Measurements from ENCODE around the gene ANKS1B. TPM values are rescaled to one million over a fixed set of nuclear protein-coding genes. Genes with fewer than 3 reads are reported as not detected.

The ANKS1B gene
- total and polyA plus RNA-seq, 7 donors, result 0.46 to 7.4 (median 3.6) TPM

- Histone ChIP-seq H3K27ac (no peak overlapping the region), H3K4me1 (no peaks in the 10 kb centered on the region), H3K27me3 (ENCODE audit: insufficient read depth in 3 of 3, low read length in 2 of 3) (no peaks in the 10 kb centered on the region), H3K36me3 (ENCODE audit: insufficient read depth in 1 of 2, low read depth in 1 of 2) (no peaks in the 10 kb centered on the region), H3K9me3 (no peaks in the 10 kb centered on the region), H3K4me3 (no peak overlapping the region)
- 74 to 80% (median 78%) methylated on average over 5 of the region's 5 CpGs for WGBS, 3 donors
- DNase-seq (no peak), ATAC-seq (peak in 1 of 4 donors; percentile 46)
- intact Hi-C loops (cut with DNase I), result no loop called here
- no peak for TF ChIP-seq CTCF (IDR thresholded peaks at IDR 0.05)
Measured at GRCh38 chr12:98788396-98788795, 1196.3 kb downstream of the ANKS1B start.

DNA sequence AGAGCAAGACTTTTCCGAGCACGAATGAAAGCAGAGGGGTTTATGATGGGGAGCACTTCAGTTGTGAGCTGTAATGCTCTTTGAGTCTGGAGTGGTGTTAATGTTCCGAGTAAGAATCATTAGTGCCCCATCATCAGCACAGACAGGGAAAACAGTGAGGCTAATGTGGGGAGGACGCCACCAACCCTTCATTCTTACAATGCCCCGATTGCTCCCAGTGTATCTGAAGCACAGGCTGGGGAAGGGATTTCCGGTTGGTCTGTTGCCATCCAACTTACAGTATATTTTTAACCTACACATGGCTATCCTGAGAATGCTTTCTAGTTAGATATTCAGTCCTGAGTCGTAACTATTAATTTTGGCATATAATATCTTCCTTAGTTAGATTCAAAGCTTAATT lies 1198.1 kb downstream of the ANKS1B start:
- Histone ChIP-seq H3K9me3 (no peaks in the 10 kb centered on the region), H3K36me3 (ENCODE audit: insufficient read depth in 1 of 2, low read depth in 1 of 2) (no peaks in the 10 kb centered on the region), H3K4me3 (no peak overlapping the region), H3K4me1 (no peaks in the 10 kb centered on the region), H3K27ac (no peak overlapping the region), H3K27me3 (ENCODE audit: insufficient read depth in 3 of 3, low read length in 2 of 3) (no peaks in the 10 kb centered on the region)
- no peak for ATAC-seq
- DNase-seq, result no peak
- no peak for TF ChIP-seq CTCF (IDR thresholded peaks at IDR 0.05)
- intact Hi-C loops (cut with DNase I), result no loop called here
- WGBS, 3 donors, result 74 to 78% (median 76%) methylated on average over 7 of the region's 7 CpGs

GRCh38 chr12:98783420-98783819 lies 1201.3 kb downstream of the ANKS1B start:
- Histone ChIP-seq H3K27me3 (ENCODE audit: insufficient read depth in 3 of 3, low read length in 2 of 3) (no peaks in the 10 kb centered on the region), H3K4me1 (no peaks in the 10 kb centered on the region)

GRCh38 chr12:98780261-98780660 lies 1204.5 kb downstream of the ANKS1B start:
- intact Hi-C loops (cut with DNase I), result no loop called here
- 56 to 62% (median 57%) methylated on average over 4 of the region's 4 CpGs for WGBS, 3 donors
- no peaks in the 10 kb centered on the region for H3K27me3 ChIP-seq (ENCODE audit: insufficient read depth in 3 of 3, low read length in 2 of 3)
- DNase-seq (no peak), ATAC-seq (no peak)
- no peak overlapping the region for H3K27ac ChIP-seq
- no peaks in the 10 kb centered on the region for H3K4me1 ChIP-seq
- no peak overlapping the region for H3K4me3 ChIP-seq
- H3K36me3 ChIP-seq (ENCODE audit: insufficient read depth in 1 of 2, low read depth in 1 of 2), result no peaks in the 10 kb centered on the region
- H3K9me3 ChIP-seq, result no peaks in the 10 kb centered on the region
- TF ChIP-seq CTCF (IDR thresholded peaks at IDR 0.05), result no peak

More at GRCh38 chr12:98783420-98783819, 1201.3 kb downstream of the ANKS1B start:
- Histone ChIP-seq H3K4me3 (no peak overlapping the region), H3K27ac (no peak overlapping the region), H3K36me3 (ENCODE audit: insufficient read depth in 1 of 2, low read depth in 1 of 2) (no peaks in the 10 kb centered on the region), H3K9me3 (no peaks in the 10 kb centered on the region)
- ATAC-seq, result no peak
- intact Hi-C loops (cut with DNase I), result no loop called here
- no peak for DNase-seq
- TF ChIP-seq CTCF (IDR thresholded peaks at IDR 0.05), result no peak
- 85 to 95% (median 89%) methylated on average over 2 of the region's 2 CpGs for WGBS, 3 donors

- Histone ChIP-seq H3K4me3 (no peak overlapping the region), H3K27ac (no peak overlapping the region), H3K36me3 (ENCODE audit: insufficient read depth in 1 of 2, low read depth in 1 of 2) (no peaks in the 10 kb centered on the region), H3K27me3 (ENCODE audit: insufficient read depth in 3 of 3, low read length in 2 of 3) (no peaks in the 10 kb centered on the region), H3K4me1 (no peaks in the 10 kb centered on the region), H3K9me3 (no peaks in the 10 kb centered on the region)
- intact Hi-C loops (cut with DNase I), result no loop called here
- ATAC-seq (no peak), DNase-seq (no peak)
- TF ChIP-seq CTCF (IDR thresholded peaks at IDR 0.05), result no peak
- WGBS, 3 donors, result 90 to 92% (median 91%) methylated on average over 3 of the region's 3 CpGs
Measured at GRCh38 chr12:98772818-98773217, 1211.9 kb downstream of the ANKS1B start.
